Activated CD8-positive, alpha-beta memory T cell treated with anti-CD3 and anti-CD28 coated beads for 24 hours (primary cell): ENCODE data around the gene SF1.
"Not testable (repeated sequence)": the region's sequence is repeated elsewhere in the genome, so short reads cannot be mapped to it uniquely, and the experiment has no call there.

Experiments used
- DNase-seq: peaks from one replicate; pipeline ENCODE4 v3.0.0-alpha.2; 2020

Gene SF1, protein sequence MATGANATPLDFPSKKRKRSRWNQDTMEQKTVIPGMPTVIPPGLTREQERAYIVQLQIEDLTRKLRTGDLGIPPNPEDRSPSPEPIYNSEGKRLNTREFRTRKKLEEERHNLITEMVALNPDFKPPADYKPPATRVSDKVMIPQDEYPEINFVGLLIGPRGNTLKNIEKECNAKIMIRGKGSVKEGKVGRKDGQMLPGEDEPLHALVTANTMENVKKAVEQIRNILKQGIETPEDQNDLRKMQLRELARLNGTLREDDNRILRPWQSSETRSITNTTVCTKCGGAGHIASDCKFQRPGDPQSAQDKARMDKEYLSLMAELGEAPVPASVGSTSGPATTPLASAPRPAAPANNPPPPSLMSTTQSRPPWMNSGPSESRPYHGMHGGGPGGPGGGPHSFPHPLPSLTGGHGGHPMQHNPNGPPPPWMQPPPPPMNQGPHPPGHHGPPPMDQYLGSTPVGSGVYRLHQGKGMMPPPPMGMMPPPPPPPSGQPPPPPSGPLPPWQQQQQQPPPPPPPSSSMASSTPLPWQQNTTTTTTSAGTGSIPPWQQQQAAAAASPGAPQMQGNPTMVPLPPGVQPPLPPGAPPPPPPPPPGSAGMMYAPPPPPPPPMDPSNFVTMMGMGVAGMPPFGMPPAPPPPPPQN

GRCh38 chr11:64778473-64779298, at the start of gene SF1:
SF1 (minus strand) TSS chr11:64778542; CDS start chr11:64778392, 150 bp downstream.
- peak; percentile 97 for DNase-seq

DNA sequence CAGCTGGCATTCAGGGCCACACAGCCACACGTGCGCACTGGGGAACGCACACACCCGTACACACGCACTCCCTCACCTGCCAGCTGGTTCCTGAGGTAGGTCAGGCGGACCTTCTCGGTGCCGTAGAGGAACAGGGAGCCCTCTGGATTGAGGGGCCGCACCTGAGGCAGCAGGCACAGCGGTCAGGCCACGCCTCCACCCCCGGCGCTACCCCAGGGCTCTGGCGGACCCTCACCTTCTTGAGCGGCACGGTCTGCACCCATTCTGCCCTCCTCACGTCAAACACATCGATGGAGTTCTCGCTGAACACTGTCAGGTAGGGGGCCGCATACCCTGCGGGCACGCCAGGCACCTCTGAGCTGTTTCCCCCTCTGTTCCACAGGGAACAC, 49.1 kb upstream of the SF1 start:
- DNase-seq, result no peak

DNA sequence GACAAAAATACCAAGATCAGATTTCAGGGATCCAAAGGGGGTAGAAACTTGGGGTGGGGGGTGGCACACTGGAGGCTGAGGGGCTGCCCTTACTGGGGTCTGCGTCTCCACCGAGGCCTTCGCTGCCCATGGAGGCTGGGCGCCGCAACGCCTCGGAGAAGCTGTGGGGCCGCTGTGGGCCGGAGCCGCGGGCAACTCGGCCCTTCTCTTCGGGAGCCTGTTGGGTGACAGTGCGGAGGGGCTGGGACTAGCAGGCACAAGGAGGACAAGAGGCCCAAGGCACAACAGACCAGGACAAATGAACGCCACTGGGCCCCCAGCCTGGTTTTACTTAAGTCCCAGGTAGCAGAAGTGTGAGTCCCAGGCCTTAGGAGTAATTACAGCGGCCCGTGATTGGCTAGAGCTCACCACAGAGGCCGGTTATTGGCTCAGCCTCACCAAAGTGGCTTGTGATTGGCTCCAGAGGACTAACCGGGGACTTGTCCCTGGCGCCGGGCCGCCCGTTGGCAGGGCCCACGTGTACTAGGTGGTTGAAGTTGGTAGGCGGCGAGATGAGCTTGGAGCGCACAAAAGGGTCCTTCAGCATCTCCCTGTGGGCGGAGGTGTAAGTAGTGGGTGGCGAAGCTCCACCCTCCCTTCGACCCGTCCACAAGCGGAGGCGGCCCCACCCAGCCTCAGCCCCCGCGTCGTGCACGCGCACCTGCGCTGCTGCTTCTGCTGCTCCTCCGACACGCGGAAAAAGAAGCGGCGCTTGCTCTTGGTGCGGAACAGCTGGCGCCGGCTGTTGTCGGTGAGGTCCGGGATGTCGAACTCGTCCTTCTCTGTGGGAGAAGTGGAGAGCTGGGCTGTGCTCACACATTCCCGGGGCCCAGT, 48.5 kb upstream of the SF1 start:
- no peak for DNase-seq

DNA sequence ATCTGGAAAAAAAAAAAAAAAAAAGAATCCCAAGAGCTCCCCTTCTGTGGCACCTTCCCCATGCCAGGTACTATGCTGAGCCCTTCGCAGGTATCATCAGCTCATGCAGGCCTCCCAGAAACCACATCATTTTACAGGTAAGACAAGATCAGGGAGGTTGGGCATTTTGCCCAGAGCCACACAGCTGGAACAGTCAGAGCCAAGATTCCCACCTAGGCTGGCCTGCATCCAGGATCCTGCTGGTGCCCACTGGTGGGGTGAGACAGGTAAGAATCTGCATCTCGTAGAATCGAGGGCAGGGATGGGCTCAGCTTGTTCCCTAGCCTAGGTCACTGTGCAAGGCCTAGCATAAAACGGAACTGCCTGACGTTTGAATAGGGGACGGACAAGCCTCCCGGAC, 47.7 kb upstream of the SF1 start:
- no peak for DNase-seq

- no peak for DNase-seq
These were observed 45.3 kb upstream of the SF1 start for GRCh38 chr11:64823568-64824119.

- DNase-seq, result no peak
These were observed 39.1 kb upstream of the SF1 start for GRCh38 chr11:64817476-64817875.

DNA sequence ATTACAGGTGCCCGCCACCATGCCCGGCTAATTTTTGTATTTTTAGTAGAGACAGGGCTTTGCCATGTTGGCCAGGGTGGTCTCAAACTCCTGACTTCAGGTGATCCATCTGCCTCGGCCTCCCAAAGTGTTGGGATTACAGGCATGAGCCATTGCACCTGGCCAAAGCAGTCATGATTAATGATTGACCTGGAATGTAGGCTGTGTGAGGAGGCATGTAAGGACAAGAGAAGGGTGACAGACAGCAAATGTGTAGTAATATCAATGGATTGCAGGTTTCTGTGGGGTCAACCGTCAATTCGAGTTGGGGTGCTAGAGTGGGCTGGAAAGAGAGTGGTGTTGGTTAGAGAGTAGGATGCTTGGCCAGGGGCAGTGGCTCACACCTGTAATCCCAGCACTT, 37.1 kb upstream of the SF1 start:
- not testable (repeated sequence) for DNase-seq

- no peak for DNase-seq
These were observed 36.4 kb upstream of the SF1 start for GRCh38 chr11:64814712-64815187.

GRCh38 chr11:64813826-64814225, 35.5 kb upstream of the SF1 start:
- no peak for DNase-seq

DNA sequence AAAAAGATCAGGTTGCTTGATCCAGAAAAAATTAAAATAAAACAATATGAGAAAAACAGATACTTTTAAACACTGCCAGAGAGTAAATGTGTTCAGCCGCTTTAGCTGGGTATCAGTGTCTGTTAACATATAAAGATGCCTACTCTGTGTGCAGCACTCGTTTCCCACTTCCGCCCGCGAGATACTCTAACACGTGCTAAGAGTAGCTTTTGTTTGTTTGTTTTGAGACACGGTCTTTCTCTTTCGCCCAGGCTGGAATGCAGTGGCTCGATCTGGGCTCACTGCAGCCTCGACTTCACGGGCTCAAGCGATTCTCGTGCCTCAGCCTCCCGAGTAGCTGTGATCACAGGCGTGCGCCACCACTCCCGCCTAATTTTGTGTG, 32.5 kb upstream of the SF1 start:
- peak; percentile 74 for DNase-seq

GRCh38 chr11:64810271-64810890, 32.0 kb upstream of the SF1 start, which contains the start of gene MEN1:
MEN1 (minus strand) TSS chr11:64810551; CDS start chr11:64810109, 442 bp downstream.
- peak; percentile 93 for DNase-seq

- peak; percentile 64 for DNase-seq
These were observed 31.5 kb upstream of the SF1 start for GRCh38 chr11:64809781-64810241.

- DNase-seq, result no peak
These were observed 27.1 kb upstream of the SF1 start for GRCh38 chr11:64805481-64805880.

GRCh38 chr11:64804346-64805210, 26.2 kb upstream of the SF1 start:
- no peak for DNase-seq

DNA sequence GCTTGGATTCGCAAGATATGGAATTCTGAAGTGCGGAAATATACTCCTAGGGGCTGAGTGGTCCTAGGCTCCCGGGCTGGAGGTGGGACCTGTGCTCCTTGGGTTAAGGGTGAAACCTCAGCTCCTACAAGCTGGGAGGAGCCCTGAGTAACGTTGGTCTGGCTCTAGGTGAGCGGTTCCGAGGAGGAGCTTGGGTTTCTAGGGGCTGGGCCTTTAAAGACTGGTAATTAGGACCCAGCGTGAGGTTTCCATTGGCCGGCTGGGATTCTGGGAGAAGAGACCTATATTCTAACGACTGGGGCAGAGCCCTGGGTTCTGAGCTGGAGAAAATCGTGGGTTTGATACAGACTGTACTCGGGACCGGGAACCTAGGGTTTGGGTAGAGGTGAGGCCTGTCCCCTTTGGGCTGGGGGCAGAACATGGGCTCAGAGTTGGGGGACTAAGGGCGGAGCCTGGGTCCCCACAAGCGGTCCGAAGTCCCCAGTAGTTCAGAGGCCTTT, 25.6 kb upstream of the SF1 start:
- DNase-seq, result no peak

DNA sequence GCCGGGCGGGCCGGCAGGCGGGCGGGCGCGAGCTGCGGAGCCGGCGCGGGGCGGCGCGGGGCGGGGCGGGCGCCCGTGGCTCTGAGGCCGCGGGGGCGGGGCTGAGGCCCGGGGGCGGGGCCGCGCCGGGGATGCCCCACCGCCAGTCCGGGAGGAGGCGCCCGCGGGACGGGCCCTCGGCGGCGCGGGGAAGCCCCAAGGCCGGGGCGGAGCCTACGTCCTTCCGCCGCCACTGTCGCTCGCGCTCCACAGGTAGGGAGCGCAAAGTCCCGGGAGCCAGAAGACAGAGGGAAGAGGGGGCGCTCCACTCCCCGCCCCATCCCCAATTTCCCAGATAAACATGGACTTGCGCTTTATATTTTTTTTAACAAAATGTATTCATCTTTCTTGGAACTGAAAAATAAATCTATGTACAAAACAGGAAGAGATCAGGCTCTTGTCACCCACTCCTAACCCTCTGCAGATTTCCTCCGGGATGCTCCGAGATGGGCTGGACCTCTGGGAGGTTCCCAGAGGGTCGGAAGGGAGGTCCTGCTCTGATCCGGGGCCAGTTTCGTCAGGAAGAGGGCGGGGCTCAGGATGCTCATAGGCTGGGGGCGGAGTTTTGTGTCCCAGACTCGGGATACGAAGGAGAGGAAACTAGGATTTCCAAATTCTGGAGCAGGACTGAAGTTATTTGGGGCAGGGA, 25.0 kb upstream of the SF1 start, which contains the start of gene MAP4K2:
Gene MAP4K2, minus strand, starts transcription at position 57 of the 688 bp plus-strand sequence. CDS start 65 bp downstream, outside the sequence.
- DNase-seq, result peak; percentile 91

DNA sequence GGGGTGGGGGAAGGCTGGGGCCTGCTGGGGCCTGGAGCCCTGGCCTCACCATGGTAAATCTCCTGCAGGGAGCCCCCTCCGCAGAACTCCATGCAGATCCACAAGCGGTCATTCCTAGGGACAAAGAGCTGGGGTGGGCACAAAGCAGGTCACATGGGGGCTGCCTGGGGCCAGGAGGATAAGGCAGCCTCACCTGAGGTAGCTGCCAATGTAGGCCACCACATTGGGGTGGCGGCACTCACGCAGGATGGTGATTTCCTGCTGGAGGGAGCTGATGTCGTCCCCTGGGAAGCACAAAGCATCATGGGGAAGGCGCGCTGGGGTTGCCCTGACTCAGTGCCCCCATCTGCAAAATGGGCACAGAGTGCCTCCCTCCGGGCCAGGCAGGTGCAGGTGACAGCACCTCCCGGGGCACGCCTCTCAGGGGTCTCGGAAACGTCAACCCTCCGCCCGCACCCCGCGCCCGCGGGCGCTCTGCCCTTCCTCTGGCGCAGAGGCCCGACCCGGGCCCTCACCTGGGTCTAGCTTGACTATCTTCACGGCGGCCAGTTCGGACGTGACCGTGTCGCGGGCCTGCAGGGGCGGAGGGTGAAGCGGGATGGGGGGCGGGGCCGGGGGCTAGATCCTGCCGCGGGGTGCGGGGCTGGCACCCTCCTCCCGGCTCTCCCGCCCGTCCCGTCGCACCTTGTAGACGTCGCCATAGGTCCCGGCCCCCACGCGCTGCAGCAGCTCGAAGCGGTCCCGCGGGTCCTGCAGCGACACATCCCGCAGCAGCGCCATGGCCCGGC, 24.2 kb upstream of the SF1 start:
- no peak for DNase-seq

DNA sequence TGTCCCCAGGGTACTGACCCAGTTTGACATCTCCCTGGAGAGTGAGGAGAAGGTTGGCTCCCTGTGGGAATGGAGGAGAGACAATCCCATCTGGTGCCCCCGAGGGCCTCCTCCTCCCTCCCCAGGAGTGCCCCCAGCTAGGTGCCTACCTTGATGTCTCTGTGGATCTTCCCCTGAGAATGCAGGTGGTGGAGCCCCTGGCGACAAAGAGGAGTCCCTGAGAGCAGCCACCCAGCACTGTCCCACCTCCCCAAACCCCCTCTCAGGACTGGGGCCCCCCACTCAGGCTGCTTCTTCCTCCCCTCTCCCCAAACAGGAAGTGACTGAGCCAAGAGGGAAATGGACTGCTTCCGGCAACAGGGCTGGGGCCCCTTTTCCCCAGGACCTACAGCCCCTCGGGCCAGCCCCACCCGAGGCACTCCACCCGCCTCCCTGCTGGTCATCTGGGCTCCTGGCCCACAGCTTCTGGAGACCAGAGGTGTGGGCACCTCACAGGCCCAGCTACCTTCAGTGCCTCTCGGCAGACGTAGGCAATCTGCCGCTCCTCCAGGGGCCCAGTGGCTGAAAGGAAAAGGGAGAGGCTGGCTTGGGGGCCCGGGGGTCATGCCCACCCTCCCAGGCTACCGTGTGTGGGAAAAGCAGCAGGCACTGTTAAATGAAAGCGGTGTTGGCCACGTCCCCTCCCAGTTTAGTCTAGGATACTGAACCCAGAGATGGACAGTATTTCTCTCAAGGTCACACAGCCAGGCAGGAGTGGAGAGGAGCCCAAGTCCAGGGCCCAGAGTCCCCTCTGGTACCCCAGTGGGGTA, 23.4 kb upstream of the SF1 start:
- no peak for DNase-seq
